GM12875 (cell line): ENCODE results near the gene AGAP1.

ENCODE experiments used
- H3K4me3 ChIP-seq: one replicate; pipeline ENCODE4 v1.5.1; 2011; ENCODE audit warnings: low read depth, low read length, control low read depth
- TF ChIP-seq, protein P1 (sequence below): IDR thresholded peaks from 2 replicates; pipeline ENCODE4 v1.5.1; 2011; ENCODE audit warnings: low read depth, mild to moderate bottlenecking, control low read depth, inconsistent platforms, low read length, moderate library complexity, borderline replicate concordance; ENCODE audit not compliant: insufficient read depth

AGAP1 gene

DNA sequence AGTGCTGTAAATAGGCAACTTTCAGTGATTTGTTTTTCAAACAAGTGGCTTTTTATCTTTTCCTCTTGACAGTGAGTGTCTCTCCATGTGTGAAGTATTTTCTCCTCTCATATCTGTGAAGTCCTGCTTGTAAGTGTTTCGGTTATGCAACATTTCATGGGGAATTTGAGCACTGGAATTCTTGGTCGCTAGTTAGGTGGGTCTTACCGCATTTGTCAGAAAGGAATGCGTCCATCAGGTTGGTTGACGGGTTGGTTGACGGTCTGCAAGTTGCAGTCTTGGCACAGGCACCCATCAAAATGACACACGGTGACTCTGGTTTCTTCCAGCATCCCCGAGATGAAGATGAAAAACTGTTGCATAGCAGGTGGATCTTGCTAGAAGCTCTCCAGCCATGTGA, 109.8 kb downstream of the AGAP1 start:
- no peak overlapping the region for H3K4me3 ChIP-seq
- TF ChIP-seq, protein P1, sequence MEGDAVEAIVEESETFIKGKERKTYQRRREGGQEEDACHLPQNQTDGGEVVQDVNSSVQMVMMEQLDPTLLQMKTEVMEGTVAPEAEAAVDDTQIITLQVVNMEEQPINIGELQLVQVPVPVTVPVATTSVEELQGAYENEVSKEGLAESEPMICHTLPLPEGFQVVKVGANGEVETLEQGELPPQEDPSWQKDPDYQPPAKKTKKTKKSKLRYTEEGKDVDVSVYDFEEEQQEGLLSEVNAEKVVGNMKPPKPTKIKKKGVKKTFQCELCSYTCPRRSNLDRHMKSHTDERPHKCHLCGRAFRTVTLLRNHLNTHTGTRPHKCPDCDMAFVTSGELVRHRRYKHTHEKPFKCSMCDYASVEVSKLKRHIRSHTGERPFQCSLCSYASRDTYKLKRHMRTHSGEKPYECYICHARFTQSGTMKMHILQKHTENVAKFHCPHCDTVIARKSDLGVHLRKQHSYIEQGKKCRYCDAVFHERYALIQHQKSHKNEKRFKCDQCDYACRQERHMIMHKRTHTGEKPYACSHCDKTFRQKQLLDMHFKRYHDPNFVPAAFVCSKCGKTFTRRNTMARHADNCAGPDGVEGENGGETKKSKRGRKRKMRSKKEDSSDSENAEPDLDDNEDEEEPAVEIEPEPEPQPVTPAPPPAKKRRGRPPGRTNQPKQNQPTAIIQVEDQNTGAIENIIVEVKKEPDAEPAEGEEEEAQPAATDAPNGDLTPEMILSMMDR, result no peak

DNA sequence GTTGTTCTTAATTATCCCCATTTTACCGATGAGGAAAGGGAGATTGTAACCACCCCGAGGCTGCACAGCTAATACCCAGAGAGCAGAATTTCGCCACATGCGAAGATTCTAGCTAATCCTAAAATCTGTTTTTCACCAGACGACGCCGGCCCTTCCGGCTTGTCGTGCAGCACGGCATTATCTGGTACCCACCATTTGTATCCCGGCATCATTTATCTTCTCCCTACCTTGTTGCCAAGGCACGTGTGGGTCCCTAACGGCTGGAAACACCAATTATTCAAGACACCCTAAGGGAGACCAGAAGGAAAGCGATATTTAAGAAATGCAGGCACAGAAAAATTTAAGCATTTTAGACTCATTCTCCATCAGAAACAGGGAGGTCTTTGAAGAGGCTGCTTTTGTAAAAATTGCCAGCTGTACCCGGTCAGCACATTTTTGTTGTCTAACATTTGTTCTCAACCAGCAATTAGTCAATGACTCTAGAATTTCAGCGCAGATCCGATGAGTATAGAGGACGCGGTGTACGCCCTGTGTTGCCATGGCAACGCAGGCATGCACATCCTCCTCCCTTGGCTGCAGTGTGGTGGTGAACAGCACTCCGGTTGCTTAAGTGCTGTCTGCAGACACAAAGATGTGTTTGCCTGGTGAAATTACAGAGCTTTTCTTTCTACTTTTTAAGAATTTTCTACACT, 111.6 kb downstream of the AGAP1 start:
- no peak overlapping the region for H3K4me3 ChIP-seq
- TF ChIP-seq, protein P1, result no peak

DNA sequence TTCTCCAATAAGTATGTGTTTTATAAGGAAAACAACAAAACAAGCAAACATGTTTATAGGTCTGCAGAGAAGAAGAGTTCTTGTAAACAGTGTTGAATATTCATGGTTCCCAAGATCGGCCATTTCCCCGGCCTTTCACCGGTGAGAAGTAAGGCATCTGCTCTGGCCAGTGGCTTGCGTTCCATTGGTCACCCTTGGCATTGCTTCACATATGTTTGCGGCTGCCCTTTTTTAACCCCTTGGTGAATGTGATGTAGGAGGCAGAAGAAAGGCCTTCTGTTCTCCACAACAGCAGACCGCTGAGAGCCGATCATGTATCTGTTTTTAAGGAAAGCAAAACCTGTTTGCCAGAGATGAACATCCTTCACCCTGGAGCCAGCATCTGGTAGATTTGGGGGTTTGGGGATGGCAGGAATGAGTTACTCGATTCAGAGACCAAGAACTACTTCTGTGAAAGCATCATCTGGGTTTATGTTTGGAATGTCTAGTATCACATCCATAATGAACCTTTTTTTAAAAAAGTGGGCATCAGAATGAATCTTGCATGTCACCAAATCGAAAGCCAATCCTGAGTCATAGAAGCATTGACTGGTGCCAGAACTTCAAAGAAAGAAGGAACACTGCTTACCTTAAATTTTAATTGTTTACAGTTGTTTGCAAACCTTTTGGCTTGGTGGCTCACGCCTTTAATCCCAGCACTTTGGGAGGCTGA, 112.3 kb downstream of the AGAP1 start:
- H3K4me3 ChIP-seq, result no peak overlapping the region
- TF ChIP-seq, protein P1, result no peak

DNA sequence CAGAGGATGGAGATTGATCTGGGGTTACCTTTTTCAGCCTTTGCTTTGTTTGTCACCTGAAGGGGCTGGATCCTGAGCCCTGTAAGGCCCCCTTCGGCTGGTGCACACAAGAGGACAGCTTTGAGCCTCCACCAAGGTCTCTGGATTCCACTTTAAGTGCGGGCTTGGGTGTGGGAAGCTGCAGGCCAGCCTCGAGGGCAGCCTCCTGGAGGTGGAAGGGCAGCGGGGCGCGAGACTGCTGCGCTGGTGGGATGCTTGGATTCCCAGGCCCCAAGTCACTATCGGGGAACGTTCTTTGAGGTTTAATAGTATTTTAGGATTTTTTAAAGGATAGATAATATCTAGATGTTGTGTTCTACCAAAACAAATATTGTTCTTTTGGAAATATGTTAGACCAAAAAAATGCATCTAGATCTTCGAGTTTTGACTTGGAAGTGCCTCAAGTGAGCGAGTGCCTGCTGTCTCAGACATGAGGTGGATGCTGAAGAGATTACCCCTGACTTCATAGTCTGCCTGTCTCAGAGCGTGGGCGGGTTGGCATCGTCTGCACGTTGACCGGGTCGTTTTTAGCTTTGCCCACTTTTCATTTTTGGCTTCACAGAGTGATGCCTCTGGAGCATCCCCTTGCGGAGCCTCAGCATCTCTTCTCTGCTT, 113.8 kb downstream of the AGAP1 start:
- TF ChIP-seq, protein P1, result no peak
- no peak overlapping the region for H3K4me3 ChIP-seq

DNA sequence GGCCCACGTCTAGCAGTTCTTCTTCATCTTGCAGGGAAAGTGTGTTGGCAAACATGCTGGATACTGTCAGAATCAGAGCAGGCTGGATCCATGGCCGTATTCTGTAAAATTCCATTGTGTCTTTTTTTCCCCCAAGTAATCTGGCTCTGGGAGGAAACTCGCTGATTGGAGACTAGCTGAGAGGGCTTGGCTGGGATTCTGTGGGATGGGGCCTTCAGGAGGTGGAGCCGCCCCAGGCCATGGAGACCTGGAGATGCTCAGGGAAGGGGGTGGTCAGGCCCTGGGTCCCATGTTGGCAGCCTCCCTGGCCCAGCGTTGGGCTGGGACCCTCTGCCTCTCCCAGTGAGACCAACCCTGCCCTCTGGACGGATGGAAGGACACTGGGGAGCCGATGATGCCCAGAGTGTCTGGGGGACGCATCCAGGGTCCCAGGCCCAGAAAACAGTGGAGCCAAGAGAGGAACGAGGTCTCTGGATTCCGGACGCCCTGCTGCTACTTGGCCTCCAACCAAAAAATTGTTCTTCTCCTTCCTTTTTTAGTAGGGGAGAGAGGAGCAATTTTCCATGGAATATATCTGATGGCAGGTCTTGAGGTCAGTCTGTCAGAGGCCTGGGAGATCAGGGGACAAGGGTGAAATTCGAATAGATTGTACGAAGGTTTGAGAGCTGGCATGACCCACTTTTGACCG, 114.5 kb downstream of the AGAP1 start:
- no peak overlapping the region for H3K4me3 ChIP-seq
- TF ChIP-seq, protein P1, result no peak

DNA sequence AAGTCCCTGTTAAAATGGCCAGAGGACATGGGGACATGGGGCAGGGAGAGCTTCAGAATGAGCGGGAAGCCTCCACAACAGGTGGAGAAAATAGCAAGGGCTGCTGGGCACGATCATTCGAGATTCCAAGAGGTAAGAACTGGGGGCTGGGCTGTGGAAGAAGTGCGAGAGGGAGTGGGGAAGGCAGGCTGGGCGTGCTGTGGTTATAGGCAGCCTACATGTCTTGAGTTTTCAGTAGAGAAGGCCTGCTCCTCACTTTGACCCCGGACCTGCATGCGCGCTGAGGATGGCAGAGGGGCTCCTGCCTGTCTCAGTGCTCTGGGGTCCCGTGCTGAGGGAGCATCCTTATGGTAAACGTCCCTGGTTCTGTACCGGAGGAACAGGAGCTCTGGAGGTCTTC, 115.5 kb downstream of the AGAP1 start:
- TF ChIP-seq, protein P1, result no peak

DNA sequence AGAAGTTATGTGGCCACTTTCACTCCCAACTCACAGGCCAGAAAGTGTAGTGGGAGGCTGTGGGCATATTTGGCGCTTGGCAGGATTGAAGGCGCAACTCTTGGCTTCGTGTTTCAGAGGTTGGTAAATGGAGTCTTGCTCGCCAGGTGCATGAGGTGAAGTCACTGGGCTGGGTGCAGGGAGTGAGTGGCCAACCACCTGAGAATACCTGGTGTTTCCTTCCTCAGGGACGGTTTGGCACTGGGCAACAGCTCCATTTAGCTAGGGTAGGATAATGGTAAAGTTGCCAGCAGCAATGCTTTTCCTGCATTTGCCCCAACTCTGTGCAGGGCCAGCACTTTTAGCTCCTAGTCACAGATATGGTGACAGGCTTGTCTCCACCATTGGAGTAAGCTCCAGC, 115.9 kb downstream of the AGAP1 start:
- TF ChIP-seq, protein P1, result no peak
- H3K4me3 ChIP-seq, result no peak overlapping the region

More for the DNA sequence above, 115.5 kb downstream of the AGAP1 start:
- H3K4me3 ChIP-seq, result no peak overlapping the region
